ENCODE results near the gene STAU1. TPM values are rescaled to one million over a fixed set of nuclear protein-coding genes. Genes with fewer than 3 reads are reported as not detected.
"Not testable (repeated sequence)": the region's sequence is repeated elsewhere in the genome, so short reads cannot be mapped to it uniquely, and the experiment has no call there.

STAU1 gene
- total RNA-seq, 4 donors from 2014 or later, result 51.4 to 65.6 (median 58.7) TPM

- TF ChIP-seq CTCF (IDR thresholded peaks at IDR 0.05) (no peak), POLR2A (IDR thresholded peaks at IDR 0.05) (no peak)
- intact Hi-C loops (cut with DNase I), result no loop called here
- Histone ChIP-seq H3K4me1 (no peaks in the 10 kb centered on the region), H3K27ac (no peak overlapping the region), H3K36me3 (peaks cover 6 to 73% (median 17%) of the 10 kb centered on the region in 3 donors), H3K9me3 (no peaks in the 10 kb centered on the region), H3K27me3 (no peaks in the 10 kb centered on the region), H3K4me3 (no peak overlapping the region)
- no peak for DNase-seq
- 86% methylated on average over 1 of the region's 4 CpGs; no CpG with 5 or more reads in 1 of the 2 donors for WGBS, 2 donors
Observed at GRCh38 chr20:49103019-49103418, 85.1 kb downstream of the STAU1 start.

GRCh38 chr20:49100972-49101371, 87.2 kb downstream of the STAU1 start:
- no peak overlapping the region for H3K4me3 ChIP-seq
- no peaks in the 10 kb centered on the region for H3K4me1 ChIP-seq
- TF ChIP-seq POLR2A (IDR thresholded peaks at IDR 0.05) (no peak), CTCF (IDR thresholded peaks at IDR 0.05) (no peak)
- 76 to 80% methylated on average over 4 of the region's 4 CpGs for WGBS, 2 donors
- DNase-seq, result no peak
- intact Hi-C loops (cut with DNase I), result no loop called here
- H3K27ac ChIP-seq, result no peak overlapping the region
- H3K36me3 ChIP-seq, result peaks cover 6 to 94% (median 22%) of the 10 kb centered on the region in 3 donors
- H3K9me3 ChIP-seq, result no peaks in the 10 kb centered on the region
- no peaks in the 10 kb centered on the region for H3K27me3 ChIP-seq

- 74 to 84% methylated on average over 5 of the region's 5 CpGs for WGBS, 2 donors
- H3K27me3 ChIP-seq; H3K4me1 ChIP-seq; intact Hi-C loops (cut with DNase I); H3K9me3 ChIP-seq; H3K4me3 ChIP-seq; DNase-seq; H3K27ac ChIP-seq: not testable (repeated sequence)
- peaks cover 6 to 100% (median 27%) of the 10 kb centered on the region in 3 donors for H3K36me3 ChIP-seq
Observed at GRCh38 chr20:49100292-49100691, 87.8 kb downstream of the STAU1 start.

- WGBS, 2 donors, result 66 to 79% methylated on average over 3 of the region's 3 CpGs
Observed at GRCh38 chr20:49099011-49099410, 89.1 kb downstream of the STAU1 start.

GRCh38 chr20:49098136-49098535, 90.0 kb downstream of the STAU1 start:
- Histone ChIP-seq H3K27ac (no peak overlapping the region), H3K36me3 (peaks cover 5 to 100% (median 20%) of the 10 kb centered on the region in 3 donors), H3K9me3 (no peaks in the 10 kb centered on the region), H3K27me3 (no peaks in the 10 kb centered on the region), H3K4me3 (no peak overlapping the region), H3K4me1 (no peaks in the 10 kb centered on the region)
- 83 to 85% methylated on average over 4 of the region's 4 CpGs for WGBS, 2 donors
- TF ChIP-seq CTCF (IDR thresholded peaks at IDR 0.05), result no peak
- TF ChIP-seq POLR2A (IDR thresholded peaks at IDR 0.05), result no peak
- intact Hi-C loops (cut with DNase I), result no loop called here
- DNase-seq, result no peak

More at GRCh38 chr20:49099011-49099410, 89.1 kb downstream of the STAU1 start:
- no peaks in the 10 kb centered on the region for H3K27me3 ChIP-seq
- no peak overlapping the region for H3K27ac ChIP-seq
- DNase-seq, result no peak
- no peaks in the 10 kb centered on the region for H3K4me1 ChIP-seq
- H3K36me3 ChIP-seq, result peaks cover 6 to 100% (median 23%) of the 10 kb centered on the region in 3 donors
- H3K9me3 ChIP-seq, result no peaks in the 10 kb centered on the region
- intact Hi-C loops (cut with DNase I), result no loop called here
- no peak overlapping the region for H3K4me3 ChIP-seq
- no peak for TF ChIP-seq POLR2A (IDR thresholded peaks at IDR 0.05)
- no peak for TF ChIP-seq CTCF (IDR thresholded peaks at IDR 0.05)

GRCh38 chr20:49097159-49097558, 91.0 kb downstream of the STAU1 start:
- Histone ChIP-seq H3K9me3 (no peaks in the 10 kb centered on the region), H3K4me3 (no peak overlapping the region), H3K4me1 (no peaks in the 10 kb centered on the region), H3K27me3 (no peaks in the 10 kb centered on the region), H3K27ac (no peak overlapping the region), H3K36me3 (peaks cover under 1 to 100% (median 18%) of the 10 kb centered on the region in 3 donors)
- no peak for DNase-seq
- TF ChIP-seq POLR2A (IDR thresholded peaks at IDR 0.05), result no peak
- TF ChIP-seq CTCF (IDR thresholded peaks at IDR 0.05), result no peak
- intact Hi-C loops (cut with DNase I), result no loop called here
- 82 to 94% methylated on average over 7 of the region's 7 CpGs for WGBS, 2 donors
